Stimulated activated CD4-positive, alpha-beta T cell treated with anti-CD3 and anti-CD28 coated beads, Interleukin-12 subunit alpha, Interleukin-12 subunit beta, amount 100 ng/mL, for 48 hours (primary cell): ENCODE results near the gene AP1G2.
"Not testable (repeated sequence)": the region's sequence is repeated elsewhere in the genome, so short reads cannot be mapped to it uniquely, and the experiment has no call there.

Experiments used
- DNase-seq, 3 donors: peaks; one replicate each; pipeline ENCODE4 v3.0.0-alpha.2; 2020; ENCODE audit warnings: low read depth in 2 of 3, low spot score in 1 of 3

AP1G2 gene, protein sequence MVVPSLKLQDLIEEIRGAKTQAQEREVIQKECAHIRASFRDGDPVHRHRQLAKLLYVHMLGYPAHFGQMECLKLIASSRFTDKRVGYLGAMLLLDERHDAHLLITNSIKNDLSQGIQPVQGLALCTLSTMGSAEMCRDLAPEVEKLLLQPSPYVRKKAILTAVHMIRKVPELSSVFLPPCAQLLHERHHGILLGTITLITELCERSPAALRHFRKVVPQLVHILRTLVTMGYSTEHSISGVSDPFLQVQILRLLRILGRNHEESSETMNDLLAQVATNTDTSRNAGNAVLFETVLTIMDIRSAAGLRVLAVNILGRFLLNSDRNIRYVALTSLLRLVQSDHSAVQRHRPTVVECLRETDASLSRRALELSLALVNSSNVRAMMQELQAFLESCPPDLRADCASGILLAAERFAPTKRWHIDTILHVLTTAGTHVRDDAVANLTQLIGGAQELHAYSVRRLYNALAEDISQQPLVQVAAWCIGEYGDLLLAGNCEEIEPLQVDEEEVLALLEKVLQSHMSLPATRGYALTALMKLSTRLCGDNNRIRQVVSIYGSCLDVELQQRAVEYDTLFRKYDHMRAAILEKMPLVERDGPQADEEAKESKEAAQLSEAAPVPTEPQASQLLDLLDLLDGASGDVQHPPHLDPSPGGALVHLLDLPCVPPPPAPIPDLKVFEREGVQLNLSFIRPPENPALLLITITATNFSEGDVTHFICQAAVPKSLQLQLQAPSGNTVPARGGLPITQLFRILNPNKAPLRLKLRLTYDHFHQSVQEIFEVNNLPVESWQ

GRCh38 chr14:23567186-23568020, at the start of gene AP1G2:
AP1G2 (minus strand) TSS chr14:23567791; CDS start chr14:23567314, 477 bp downstream.
- DNase-seq = peak; percentile 81 to 93 (median 82)

GRCh38 chr14:23615856-23616255, 48.3 kb upstream of the AP1G2 start:
- no peak for DNase-seq

- no peak for DNase-seq
Measured at GRCh38 chr14:23614395-23614828, 46.8 kb upstream of the AP1G2 start.

DNA sequence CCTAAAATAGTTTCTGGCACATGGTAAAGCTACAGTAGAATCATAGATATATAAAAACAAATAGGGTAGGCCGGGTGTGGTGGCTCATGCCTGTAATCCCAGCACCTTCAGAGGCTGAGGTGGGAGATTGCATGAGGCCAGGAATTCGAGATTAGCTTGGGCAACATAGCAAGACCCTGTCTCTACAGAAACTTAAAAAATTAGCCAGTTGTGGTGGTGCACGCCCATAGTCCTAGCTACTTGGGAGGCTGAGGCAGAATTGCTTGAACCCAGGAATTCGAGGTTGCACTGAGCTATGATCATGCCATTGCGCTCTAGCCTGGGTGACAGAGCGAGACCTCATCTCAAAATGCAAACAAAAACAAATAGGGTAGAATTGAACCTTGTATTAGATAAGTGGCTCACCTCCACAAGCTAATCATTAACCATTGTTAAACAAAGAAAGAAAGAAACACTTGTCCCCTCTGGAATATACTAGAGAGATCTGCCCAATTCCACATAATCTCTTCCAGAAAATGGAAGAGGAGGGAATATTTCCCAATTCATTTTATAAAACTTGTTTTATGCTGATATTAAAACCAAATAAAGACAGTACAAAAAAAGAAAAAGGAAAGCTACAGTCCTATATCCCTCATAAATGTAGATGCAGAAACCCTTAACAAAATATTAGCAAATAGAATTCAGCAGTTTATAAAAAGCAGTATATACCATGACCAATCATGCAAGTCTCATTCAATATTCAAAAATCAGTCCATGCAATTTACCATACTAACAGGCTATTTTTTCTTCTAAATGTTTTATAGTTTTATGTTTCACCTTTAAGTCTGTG, 45.9 kb upstream of the AP1G2 start:
- DNase-seq = no peak

DNA sequence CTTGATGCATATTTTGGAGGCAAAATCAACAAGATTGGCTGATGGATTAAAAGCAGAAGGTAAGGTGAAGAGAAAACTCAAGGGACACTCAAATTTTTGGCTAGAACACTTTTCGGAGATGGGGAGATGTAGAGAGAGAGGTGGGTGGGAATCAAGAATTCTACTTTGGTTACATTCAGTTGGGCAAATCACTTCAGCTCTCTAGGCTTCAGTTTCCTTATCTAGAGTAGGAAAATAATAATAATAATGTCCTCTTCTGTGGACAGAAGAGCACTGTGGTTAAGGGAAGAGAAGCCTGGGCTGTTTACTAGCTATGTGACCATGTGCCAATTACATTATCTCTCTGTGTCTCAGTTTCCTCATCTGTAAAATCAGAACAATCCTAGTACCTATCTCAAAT, 45.2 kb upstream of the AP1G2 start:
- no peak for DNase-seq

DNA sequence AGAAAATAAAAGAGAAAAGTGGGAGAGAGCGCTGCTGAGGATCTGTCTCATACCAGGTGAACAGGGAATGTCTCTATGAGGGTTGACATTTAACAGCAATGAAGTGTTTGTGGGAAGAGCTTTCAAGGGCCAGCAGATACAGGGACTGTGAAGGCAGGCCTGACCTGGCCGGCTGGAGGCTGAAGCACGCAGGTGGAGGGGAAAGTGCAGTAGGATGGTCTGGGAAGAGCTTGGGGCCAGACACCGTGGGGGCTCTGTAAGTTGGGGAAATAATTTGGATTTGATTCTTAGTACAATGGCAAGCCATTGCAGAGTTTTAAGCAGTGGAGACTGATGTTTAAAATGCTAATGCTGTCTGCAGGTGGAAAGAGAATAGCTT, 44.8 kb upstream of the AP1G2 start:
- no peak for DNase-seq

DNA sequence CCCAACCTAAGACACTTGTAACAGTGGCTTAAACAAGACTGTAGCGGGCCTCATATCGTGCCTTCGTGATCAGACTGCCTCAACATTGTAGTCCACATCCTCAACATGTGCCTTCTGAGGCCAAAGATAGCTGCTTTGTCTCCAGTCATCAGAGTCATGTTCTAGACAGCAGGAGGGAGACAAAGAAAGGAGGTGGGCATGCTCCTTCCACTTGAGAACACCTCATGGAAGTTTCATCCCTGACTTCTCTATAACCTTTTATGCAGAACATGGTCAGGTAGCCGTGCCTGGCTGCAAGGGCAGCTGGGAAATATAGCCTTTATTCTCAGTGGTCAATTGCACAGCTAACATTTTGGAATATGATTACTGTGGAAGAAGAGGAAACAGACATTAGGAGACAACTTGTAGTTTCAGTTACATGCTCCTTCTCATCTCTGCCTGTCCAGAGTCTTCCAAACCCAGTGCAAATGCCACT, 43.3 kb upstream of the AP1G2 start:
- no peak for DNase-seq

DNA sequence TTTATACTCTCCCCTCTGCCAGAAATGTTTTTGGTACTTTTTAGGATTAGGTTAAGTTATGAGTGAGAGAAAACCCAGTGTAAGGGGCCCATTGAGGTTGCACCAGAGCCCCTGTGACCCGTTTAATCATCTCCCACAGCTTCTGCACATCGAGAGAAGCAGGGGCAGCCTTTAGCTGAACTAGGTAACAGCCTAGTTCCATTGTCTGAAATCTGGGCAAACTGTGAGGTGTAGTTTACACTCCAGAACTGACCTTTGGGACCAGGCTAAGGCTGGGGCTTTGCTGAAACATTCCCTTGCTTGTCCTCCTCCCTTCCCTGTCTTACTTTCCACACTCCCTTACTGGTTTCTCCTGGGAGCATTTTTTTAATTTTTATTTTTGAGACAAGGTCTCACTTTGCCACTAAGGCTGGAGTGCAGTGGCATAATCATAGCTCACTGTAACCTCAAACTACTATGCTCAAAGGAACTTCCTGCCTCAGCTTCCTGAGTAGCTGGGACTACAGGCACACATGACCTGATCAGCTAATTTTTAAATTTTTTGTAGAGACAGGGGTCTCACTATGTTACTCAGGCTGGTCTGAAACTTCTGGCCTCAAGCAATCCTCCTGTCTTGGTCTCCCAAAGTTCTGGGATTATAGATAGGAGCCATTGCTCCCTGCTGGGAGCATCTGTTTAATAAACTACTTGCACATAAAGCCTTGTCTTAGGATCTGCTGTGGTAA, 42.7 kb upstream of the AP1G2 start:
- DNase-seq = no peak

DNA sequence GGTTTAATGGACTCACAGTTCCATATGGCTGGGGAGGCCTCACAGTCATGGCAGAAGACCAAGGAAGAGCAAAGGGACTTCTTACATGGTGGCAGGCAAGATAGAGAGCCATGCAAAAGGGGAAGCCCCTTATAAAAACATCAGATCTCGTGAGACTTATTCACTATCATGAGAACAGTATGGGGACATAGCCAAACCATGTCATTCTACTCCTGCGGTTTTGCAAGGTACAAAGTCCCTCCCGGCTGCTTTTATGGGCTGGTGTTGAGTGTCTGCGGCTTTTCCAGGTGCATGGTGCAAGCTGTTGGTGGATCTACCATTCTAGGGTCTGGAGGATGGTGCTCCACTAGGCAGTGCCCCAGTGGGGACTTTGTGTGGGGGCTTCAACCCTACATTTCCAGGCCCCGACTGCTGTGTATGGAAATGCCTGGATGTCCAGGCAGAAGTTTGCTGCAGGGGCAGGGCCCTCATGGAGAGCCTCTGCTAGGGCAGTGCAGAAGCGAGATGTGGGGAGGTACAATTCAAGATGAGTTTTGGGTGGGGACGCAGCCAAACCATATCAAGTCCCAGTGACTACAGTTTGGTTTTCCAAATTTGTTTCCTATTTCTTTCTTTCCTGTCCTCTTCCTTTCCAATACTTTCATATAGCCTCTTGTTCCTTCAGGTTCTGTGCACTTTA, 42.0 kb upstream of the AP1G2 start:
- DNase-seq = not testable (repeated sequence)

DNA sequence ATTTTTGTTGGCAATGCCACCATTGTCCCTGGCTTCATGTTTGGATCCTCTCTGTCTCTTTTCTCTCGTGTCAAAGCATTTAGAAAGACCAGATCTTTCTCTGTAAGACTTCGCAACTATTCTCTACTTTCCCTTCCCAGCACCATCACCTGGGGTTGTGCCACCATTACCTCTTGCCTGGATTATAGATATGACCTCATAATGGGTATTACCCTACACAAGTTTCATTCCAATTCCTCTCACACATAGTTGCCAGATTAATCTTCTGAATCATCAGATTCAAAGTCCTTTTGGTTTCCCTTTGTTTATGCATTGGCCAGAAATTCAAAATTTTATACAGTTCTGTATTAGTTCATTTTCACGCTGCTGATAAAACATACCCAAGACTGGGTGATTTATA, 41.4 kb upstream of the AP1G2 start:
- DNase-seq = no peak

GRCh38 chr14:23608454-23608853, 40.9 kb upstream of the AP1G2 start:
- DNase-seq = no peak

DNA sequence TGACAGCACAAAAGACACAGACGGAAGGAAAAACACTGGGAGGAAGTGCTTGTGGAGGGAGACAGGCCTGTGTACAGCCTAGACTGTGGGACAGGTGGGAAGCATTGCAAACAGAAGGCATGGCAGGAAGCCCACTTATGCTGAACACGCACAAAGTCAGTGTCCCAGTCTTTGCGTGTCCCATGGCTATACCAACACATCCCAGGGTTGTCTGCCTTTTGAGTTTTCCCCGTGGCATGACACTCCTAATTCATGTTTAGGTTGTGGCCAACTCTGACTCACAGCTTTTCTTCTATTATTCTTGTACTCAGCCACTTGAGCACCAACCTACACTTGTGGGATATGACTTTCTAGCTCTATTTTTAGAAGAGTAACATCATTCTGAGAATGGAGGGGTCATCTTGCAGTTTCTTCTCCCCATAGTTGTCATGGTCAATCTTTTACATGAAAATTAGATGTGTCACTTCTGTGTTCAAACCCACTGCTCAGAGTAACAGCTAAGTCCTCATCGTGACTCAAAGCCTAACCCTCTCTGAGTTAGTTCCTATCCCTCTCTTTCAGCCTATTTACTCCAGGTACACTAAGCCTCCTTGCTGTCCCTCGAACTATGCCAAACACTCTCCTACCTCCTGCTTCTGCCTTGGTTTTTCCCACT, 38.5 kb upstream of the AP1G2 start:
- DNase-seq = peak in 2 of 3 donors; percentile 12 to 41

GRCh38 chr14:23604675-23605170, 37.1 kb upstream of the AP1G2 start:
- no peak for DNase-seq

GRCh38 chr14:23604148-23604547, 36.6 kb upstream of the AP1G2 start:
- DNase-seq = no peak

DNA sequence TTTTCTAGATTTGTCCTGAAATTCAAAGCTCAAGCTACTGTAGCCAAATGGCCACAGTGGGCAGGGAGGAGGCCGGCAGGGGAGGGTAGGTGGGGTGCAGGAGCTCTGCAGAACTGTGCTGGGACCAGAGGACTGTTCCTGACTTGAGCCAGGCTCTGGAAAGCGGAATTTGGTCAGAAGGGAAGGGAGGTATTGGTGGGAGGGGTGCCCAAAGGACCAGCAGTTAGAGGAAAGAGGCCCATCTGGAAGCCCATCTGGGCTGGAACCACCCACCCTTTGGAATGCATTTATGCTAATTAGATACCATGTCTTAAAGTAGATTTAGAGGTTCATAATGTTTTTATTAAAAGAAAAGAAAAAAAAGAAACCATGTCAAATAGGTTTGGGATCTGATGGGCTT, 35.5 kb upstream of the AP1G2 start:
- DNase-seq = no peak

DNA sequence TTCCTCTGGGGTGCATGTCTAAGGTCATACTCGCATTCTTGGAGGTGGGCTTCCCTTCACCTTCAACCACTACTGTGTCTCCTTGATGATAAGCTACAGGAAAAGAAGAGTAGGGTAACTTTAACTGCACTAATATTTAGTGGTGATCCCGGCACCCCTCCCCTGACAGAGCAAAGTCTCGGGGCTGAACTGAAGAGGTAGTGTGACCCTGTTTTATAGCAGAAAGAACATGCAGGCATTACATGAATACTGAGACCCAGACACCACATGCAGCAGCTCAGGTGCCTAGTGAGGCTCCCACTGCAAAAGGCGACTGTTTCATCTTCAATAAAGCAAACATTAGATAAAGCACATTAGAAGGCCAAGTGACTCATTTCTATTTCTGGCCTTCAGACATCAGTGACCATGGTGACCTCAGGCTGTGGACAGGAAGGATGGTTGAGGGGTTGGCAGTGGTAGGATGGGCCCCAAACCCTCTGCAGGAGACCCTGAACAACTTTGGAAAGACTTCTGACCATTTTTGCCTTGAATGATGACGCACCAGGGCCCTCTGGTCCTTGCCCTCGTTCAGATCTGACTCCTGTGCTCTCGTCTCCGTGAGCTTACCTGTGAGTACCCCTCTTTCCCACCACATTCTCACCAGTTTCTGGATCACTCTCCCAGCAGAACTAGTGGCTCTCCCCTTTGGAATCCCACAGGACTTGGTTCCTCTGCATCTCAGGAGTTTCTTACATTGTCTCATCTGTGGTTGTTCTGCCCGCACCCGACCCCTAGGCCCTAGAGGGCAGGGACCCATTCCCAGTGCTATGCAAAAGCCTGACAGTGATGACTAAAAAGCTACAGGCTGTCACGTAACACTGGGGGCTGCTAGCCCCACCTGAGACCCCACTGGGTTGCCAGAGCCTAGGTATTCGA, 34.8 kb upstream of the AP1G2 start:
- DNase-seq = no peak

DNA sequence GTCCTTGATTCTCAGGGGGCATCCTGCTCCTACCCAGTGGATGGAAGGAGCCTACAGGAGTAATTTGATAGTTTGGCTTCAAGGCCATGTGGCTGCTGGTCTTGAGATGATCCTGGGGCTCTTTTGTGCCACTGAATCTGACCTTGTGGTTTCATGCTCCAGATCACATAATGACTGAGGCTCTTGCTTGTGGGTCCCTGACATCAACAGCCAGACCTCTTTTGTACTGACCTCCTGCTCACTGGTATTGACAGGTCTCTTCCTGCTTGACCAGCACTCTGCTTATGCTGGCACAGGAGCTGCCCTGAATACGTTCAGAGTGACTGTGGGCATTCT, 34.2 kb upstream of the AP1G2 start:
- DNase-seq = no peak

GRCh38 chr14:23601424-23601823, 33.8 kb upstream of the AP1G2 start:
- DNase-seq = no peak
